H9 (cell line): ENCODE data around the gene PPP1R2C. TPM values are rescaled to one million over a fixed set of nuclear protein-coding genes. Genes with fewer than 3 reads are reported as not detected.

Experiments
- DNase-seq: peaks from one replicate; pipeline ENCODE4 v3.0.0-alpha.2; 2017
- H2AFZ ChIP-seq: one replicate; pipeline ENCODE4 v1.6.1; 2013; ENCODE audit warnings: mild to moderate bottlenecking, low read length, control low read depth, moderate library complexity
- H2AK5ac ChIP-seq: 2 replicates; pipeline ENCODE4 v1.6.1; 2013; ENCODE audit warnings: low read length, control low read depth, mixed read lengths; ENCODE audit not compliant: insufficient read length
- H2BK120ac ChIP-seq: one replicate; pipeline ENCODE4 v1.6.1; 2013; ENCODE audit warnings: low read depth, mild to moderate bottlenecking, low read length, control low read depth, inconsistent platforms; ENCODE audit not compliant: poor library complexity, severe bottlenecking
- H2BK12ac ChIP-seq: 2 replicates; pipeline ENCODE4 v1.6.1; 2013; ENCODE audit warnings: low read length, control low read depth, mixed read lengths, low read depth; ENCODE audit not compliant: insufficient read length
- H2BK15ac ChIP-seq: 2 replicates; pipeline ENCODE4 v1.6.1; 2013; ENCODE audit warnings: low read depth, low read length, control low read depth
- H2BK20ac ChIP-seq: one replicate; pipeline ENCODE4 v1.6.1; 2013; ENCODE audit warnings: low read depth, mild to moderate bottlenecking, low read length, control low read depth, inconsistent platforms; ENCODE audit not compliant: poor library complexity, severe bottlenecking
- H2BK5ac ChIP-seq: 2 replicates; pipeline ENCODE4 v1.6.1; 2013; ENCODE audit warnings: low read length, control low read depth, mixed read lengths; ENCODE audit not compliant: insufficient read length
- H3K14ac ChIP-seq: 2 replicates; pipeline ENCODE4 v1.6.1; 2013; ENCODE audit warnings: low read length, control low read depth; ENCODE audit not compliant: insufficient read depth
- H3K18ac ChIP-seq: 2 replicates; pipeline ENCODE4 v1.6.1; 2013; ENCODE audit warnings: low read depth, mild to moderate bottlenecking, mixed read lengths, low read length, control low read depth; ENCODE audit not compliant: insufficient read length
- H3K23ac ChIP-seq: 2 replicates; pipeline ENCODE4 v1.6.1; 2013; ENCODE audit warnings: low read length, control low read depth, mixed read lengths, low read depth; ENCODE audit not compliant: insufficient read length
- H3K23me2 ChIP-seq: 2 replicates; pipeline ENCODE4 v1.6.1; 2013; ENCODE audit warnings: low read depth, mild to moderate bottlenecking, mixed read lengths, low read length, control low read depth; ENCODE audit not compliant: insufficient read length, poor library complexity, severe bottlenecking
- H3K27ac ChIP-seq: 2 replicates; pipeline ENCODE4 v1.5.1; 2013; ENCODE audit warnings: low read length, control low read depth, mixed read lengths, low read depth; ENCODE audit not compliant: insufficient read length
- H3K27me3 ChIP-seq: 2 replicates; pipeline ENCODE4 v1.6.1; 2013; ENCODE audit warnings: low read length, control low read depth, inconsistent platforms; ENCODE audit not compliant: insufficient read depth
- H3K4ac ChIP-seq: 2 replicates; pipeline ENCODE4 v1.6.1; 2013; ENCODE audit warnings: low read depth, mild to moderate bottlenecking, control low read depth, inconsistent platforms, low read length, moderate library complexity
- H3K4me1 ChIP-seq: 2 replicates; pipeline ENCODE4 v1.6.1; 2013; ENCODE audit warnings: low read length, control low read depth, inconsistent platforms; ENCODE audit not compliant: insufficient read depth
- H3K4me2 ChIP-seq: 2 replicates; pipeline ENCODE4 v1.6.1; 2013; ENCODE audit warnings: low read length, control low read depth, mixed read lengths; ENCODE audit not compliant: insufficient read length, insufficient read depth
- H3K56ac ChIP-seq: 2 replicates; pipeline ENCODE4 v1.6.1; 2013; ENCODE audit warnings: low read depth, mild to moderate bottlenecking, mixed read lengths, low read length, control low read depth; ENCODE audit not compliant: insufficient read length
- H3K79me1 ChIP-seq: 2 replicates; pipeline ENCODE4 v1.6.1; 2013; ENCODE audit warnings: low read depth, mild to moderate bottlenecking, moderate library complexity, low read length, control low read depth, inconsistent platforms; ENCODE audit not compliant: insufficient read depth, poor library complexity, severe bottlenecking
- H3K79me2 ChIP-seq: 2 replicates; pipeline ENCODE4 v1.6.1; 2013; ENCODE audit warnings: low read length, control low read depth, inconsistent platforms; ENCODE audit not compliant: insufficient read depth
- H3K9ac ChIP-seq: 2 replicates; pipeline ENCODE4 v1.6.1; 2013; ENCODE audit warnings: low read length, control low read depth, mixed read lengths; ENCODE audit not compliant: insufficient read length; ENCODE audit errors: extremely low read depth
- H3K9me3 ChIP-seq: one replicate; pipeline ENCODE4 v1.6.1; 2013; ENCODE audit warnings: low read depth, low read length, inconsistent platforms; ENCODE audit not compliant: control insufficient read depth
- H3T11ph ChIP-seq: one replicate; pipeline ENCODE4 v1.6.1; 2013; ENCODE audit warnings: mild to moderate bottlenecking, low read length, control low read depth, inconsistent platforms
- H4K20me1 ChIP-seq: one replicate; pipeline ENCODE4 v1.6.1; 2013; ENCODE audit not compliant: control insufficient read depth, insufficient read length, insufficient read depth
- H4K5ac ChIP-seq: 2 replicates; pipeline ENCODE4 v1.6.1; 2013; ENCODE audit warnings: low read depth, mild to moderate bottlenecking, mixed read lengths, low read length, control low read depth; ENCODE audit not compliant: insufficient read length
- H4K8ac ChIP-seq: replicated peaks from 2 replicates; pipeline ENCODE4 v1.6.1; 2013; ENCODE audit warnings: low read length, control low read depth, mixed read lengths, low read depth; ENCODE audit not compliant: insufficient read length
- H4K91ac ChIP-seq: 2 replicates; pipeline ENCODE4 v1.6.1; 2013; ENCODE audit warnings: low read depth, mild to moderate bottlenecking, moderate library complexity, mixed read lengths, low read length, control low read depth; ENCODE audit not compliant: insufficient read length
- H3K27ac Mint-ChIP-seq, 3 experiments: 2 replicates in 2 of 3; 3 replicates in 1 of 3; pipeline ENCODE4 v1.8.0; 2020 to 2021; ENCODE audit warnings: mixed read lengths in 3 of 3, mild to moderate bottlenecking in 1 of 3, moderate library complexity in 1 of 3
- H3K27me3 Mint-ChIP-seq: 2 replicates; pipeline ENCODE4 v1.8.0; 2021; ENCODE audit warnings: low read depth, mild to moderate bottlenecking, moderate library complexity, mixed read lengths
- H3K36me3 Mint-ChIP-seq, 3 experiments: 2 replicates in 2 of 3; 3 replicates in 1 of 3; pipeline ENCODE4 v1.8.0; 2020 to 2021; ENCODE audit warnings: low read depth in 3 of 3, mixed read lengths in 3 of 3; ENCODE audit not compliant: insufficient read depth in 1 of 3
- H3K4me1 Mint-ChIP-seq, 2 experiments: 2 replicates each; pipeline ENCODE4 v1.8.0; 2020; ENCODE audit warnings: mixed read lengths in 2 of 2
- H3K4me3 Mint-ChIP-seq, 2 experiments: 2 replicates in 1 of 2; 3 replicates in 1 of 2; pipeline ENCODE4 v1.8.0; 2020 to 2021; ENCODE audit warnings: mild to moderate bottlenecking in 2 of 2, mixed read lengths in 2 of 2, moderate library complexity in 1 of 2
- H3K9me3 Mint-ChIP-seq, 2 experiments: 2 replicates in 1 of 2; 3 replicates in 1 of 2; pipeline ENCODE4 v1.8.0; 2020; ENCODE audit warnings: mild to moderate bottlenecking in 2 of 2, mixed read lengths in 2 of 2, moderate library complexity in 1 of 2
- CTCF ChIP-seq: fragments of 200-600 bp; sonication (generic); conservative IDR thresholded peaks from 3 replicates; pipeline ENCODE4 v1.8.0; 2021; ENCODE audit warnings: antibody characterized with exemption, mild to moderate bottlenecking
- WGBS: extraction: QIAGEN DNeasy Blood & Tissue Kit; methylation state at CpG from one replicate; pipeline ENCODE4 v1.1.7; 2013; ENCODE audit warnings: missing lambda C conversion rate, low lambda C conversion rate, mixed read lengths; ENCODE audit not compliant: insufficient read length; ENCODE audit errors: extremely low coverage; 5-methylcytosine and 5-hydroxymethylcytosine counted together
- total RNA-seq: library from RNA; stranded (reverse); gene quantifications from 2 replicates; pipeline ENCODE4 v1.2.1, GENCODE V29; 2021

Gene PPP1R2C
- total RNA-seq, 1 experiment from 2014 or later: not detected

- Histone ChIP-seq H3K4me1 (peaks cover 4% of the 10 kb centered on the region; the same call in 1 of the 2 replicates), H4K8ac (no peak overlapping the region), H2BK12ac (no peak overlapping the region), H2BK120ac (no peak overlapping the region), H2AK5ac (no peak overlapping the region), H3K9ac (no peak overlapping the region), H3K23me2 (no peaks in the 10 kb centered on the region), H3T11ph (no peak overlapping the region), H3K27me3 (no peaks in the 10 kb centered on the region), H4K20me1 (no peaks in the 10 kb centered on the region), H3K56ac (no peak overlapping the region), H2BK5ac (no peak overlapping the region), H3K9me3 (no peaks in the 10 kb centered on the region), H2AFZ (no peak overlapping the region), H3K27ac (no peak overlapping the region), H3K4me2 (no peak overlapping the region), H3K14ac (no peak overlapping the region), H3K18ac (no peak overlapping the region), H2BK15ac (no peak overlapping the region), H3K4ac (no peak overlapping the region), H3K23ac (no peak overlapping the region), H4K91ac (no peak overlapping the region), H2BK20ac (no peak overlapping the region), H3K79me1 (no peaks in the 10 kb centered on the region), H3K79me2 (no peaks in the 10 kb centered on the region), H4K5ac (no peak overlapping the region)
- no peaks in the 10 kb centered on the region for H3K27me3 Mint-ChIP-seq
- H3K4me3 Mint-ChIP-seq: no peak overlapping the region
- DNase-seq: no peak
- no peak for TF ChIP-seq CTCF
- H3K36me3 Mint-ChIP-seq: peaks cover 9 to 24% (median 11%) of the 10 kb centered on the region in 3 experiments
- H3K27ac Mint-ChIP-seq: peak overlapping the region; percentile 76 to 98 (median 95); a peak in 4 of 7 replicates
- WGBS: no CpG with 5 or more reads among the region's 2 CpGs
- peaks cover 46 to 47% of the 10 kb centered on the region in 2 experiments for H3K4me1 Mint-ChIP-seq
- H3K9me3 Mint-ChIP-seq: peaks cover 11 to 24% of the 10 kb centered on the region in 2 experiments
These were observed 25.4 kb upstream of the PPP1R2C start for GRCh38 chrX:42803320-42803719.
